22Rv1 (cell line): Measurements from ENCODE around the gene TRIM26.
"Not testable (repeated sequence)": the region's sequence is repeated elsewhere in the genome, so short reads cannot be mapped to it uniquely, and the experiment has no call there.

Experiments
- H3K27ac ChIP-seq: fragments of 450-650 bp; 2 replicates; pipeline ENCODE4 v1.5.1; 2017
- CTCF ChIP-seq: fragments of 450-650 bp; IDR thresholded peaks from 2 replicates; pipeline ENCODE4 v1.5.1; 2017; ENCODE audit warnings: mild to moderate bottlenecking
- ZFX ChIP-seq: fragments of 450-650 bp; IDR thresholded peaks from 2 replicates; pipeline ENCODE4 v1.6.1; 2017; ENCODE audit warnings: antibody characterized with exemption, borderline replicate concordance

Gene TRIM26

GRCh38 chr6:30238178-30238795 lies 25.1 kb upstream of the TRIM26 start:
- no peak overlapping the region for H3K27ac ChIP-seq
- TF ChIP-seq CTCF, result peak; percentile 52
- TF ChIP-seq ZFX, result no peak

GRCh38 chr6:30234356-30234755 lies 21.1 kb upstream of the TRIM26 start:
- no peak for TF ChIP-seq ZFX
- no peak for TF ChIP-seq CTCF

GRCh38 chr6:30231067-30231466 lies 17.9 kb upstream of the TRIM26 start:
- TF ChIP-seq ZFX (no peak), CTCF (no peak)
- H3K27ac ChIP-seq, result no peak overlapping the region

More at GRCh38 chr6:30234356-30234755, 21.1 kb upstream of the TRIM26 start:
- H3K27ac ChIP-seq, result no peak overlapping the region

- no peak overlapping the region for H3K27ac ChIP-seq
- TF ChIP-seq ZFX (no peak), CTCF (no peak)
Measured at GRCh38 chr6:30227763-30228487, 14.7 kb upstream of the TRIM26 start.

GRCh38 chr6:30227242-30227722 lies 14.1 kb upstream of the TRIM26 start:
- TF ChIP-seq CTCF (no peak), ZFX (no peak)

GRCh38 chr6:30223339-30223738 lies 10.1 kb upstream of the TRIM26 start:
- TF ChIP-seq ZFX (no peak), CTCF (no peak)
- no peak overlapping the region for H3K27ac ChIP-seq

More at GRCh38 chr6:30227242-30227722, 14.1 kb upstream of the TRIM26 start:
- no peak overlapping the region for H3K27ac ChIP-seq

- H3K27ac ChIP-seq, result not testable (repeated sequence)
Measured at GRCh38 chr6:30221956-30222355, 8.8 kb upstream of the TRIM26 start.

GRCh38 chr6:30221395-30221794 lies 8.2 kb upstream of the TRIM26 start:
- H3K27ac ChIP-seq, result not testable (repeated sequence)
